H1 (cell line): Measurements from ENCODE around the gene PODN. TPM values are rescaled to one million over a fixed set of nuclear protein-coding genes. Genes with fewer than 3 reads are reported as not detected.

Experiments
- polyA plus RNA-seq, 7 experiments: library from polyadenylated mRNA; depleted of rRNA in 3 of 7; stranded (reverse) in 5 of 7; unstranded in 2 of 7; fragments of >200 nt in 5 of 7; fragments of 200-250 nt in 2 of 7; gene quantifications; 1 replicate in 5 of 7; 2 replicates in 1 of 7; 4 replicates in 1 of 7; pipeline versions ENCODE4 v1.2.1 to v1.2.3, GENCODE V29; 2011 to 2013; ENCODE audit warnings: missing spikeins in 2 of 7, mixed read lengths in 2 of 7
- total RNA-seq: library from RNA; stranded (reverse); fragmentation: NEBNext Ultra II Directional; extraction: Animal tissue kit (Norgen Biotek cat#: 25700); gene quantifications from 2 replicates; pipeline ENCODE4 v1.2.1, GENCODE V29; 2021
- TF ChIP-seq, protein P1 (sequence below): fragments of 300-600 bp; sonication (generic); IDR thresholded peaks from 2 replicates; pipeline ENCODE4 v1.7.1; 2012; ENCODE audit warnings: low read length, moderate library complexity, mild to moderate bottlenecking, inconsistent platforms; ENCODE audit not compliant: insufficient replicate concordance

The PODN gene
- total and polyA plus RNA-seq, 2 of the 8 experiments (the other 6 are each of a cell fraction or from before 2014, with no cell fraction given): 0.11 to 0.17 TPM

DNA sequence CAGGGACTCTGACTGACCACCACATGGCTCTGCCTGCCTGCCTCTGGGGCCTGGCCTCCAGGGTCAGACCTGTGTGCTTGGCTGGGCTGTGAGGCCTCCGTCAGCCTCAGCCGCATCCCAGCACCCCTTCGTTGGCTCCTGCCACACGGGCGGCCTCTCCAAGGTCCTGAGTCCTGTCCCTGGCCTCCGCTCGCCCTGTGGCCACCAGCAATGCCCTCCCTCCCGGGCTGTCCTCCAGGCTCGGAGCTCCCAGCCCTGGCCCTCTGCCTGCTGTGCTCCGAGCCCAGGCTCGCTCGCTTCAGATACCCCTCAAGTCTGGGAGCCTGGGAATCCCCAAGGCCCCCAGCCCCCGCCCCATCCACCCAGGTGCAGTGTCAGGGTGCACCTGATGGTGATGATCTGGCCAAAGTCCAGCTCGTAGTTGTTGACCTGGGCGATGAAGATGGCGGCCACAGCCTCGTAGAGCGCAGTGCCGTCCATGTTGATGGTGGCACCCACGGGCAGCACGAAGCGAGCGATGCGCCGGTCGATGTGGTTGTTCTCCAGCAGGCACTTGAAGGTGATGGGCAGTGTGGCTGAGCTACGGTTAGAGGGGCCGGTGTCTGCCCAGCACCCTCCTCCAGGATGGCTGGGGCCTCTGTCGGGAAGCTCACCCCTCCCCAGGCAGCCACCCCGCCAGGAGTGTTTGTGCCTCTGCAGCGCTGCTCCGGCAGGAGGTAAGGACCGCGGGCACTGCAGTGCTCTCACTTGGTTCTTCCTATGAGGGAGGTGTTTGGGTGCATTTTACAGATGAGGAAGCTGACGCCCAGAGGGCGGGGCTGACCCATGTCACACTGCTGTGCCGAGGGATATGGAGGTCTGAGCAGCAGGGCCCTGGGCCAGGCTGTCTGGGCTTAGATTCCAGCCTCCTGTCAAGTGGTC, 28.5 kb downstream of the PODN start (continued):
- TF ChIP-seq, protein P1, sequence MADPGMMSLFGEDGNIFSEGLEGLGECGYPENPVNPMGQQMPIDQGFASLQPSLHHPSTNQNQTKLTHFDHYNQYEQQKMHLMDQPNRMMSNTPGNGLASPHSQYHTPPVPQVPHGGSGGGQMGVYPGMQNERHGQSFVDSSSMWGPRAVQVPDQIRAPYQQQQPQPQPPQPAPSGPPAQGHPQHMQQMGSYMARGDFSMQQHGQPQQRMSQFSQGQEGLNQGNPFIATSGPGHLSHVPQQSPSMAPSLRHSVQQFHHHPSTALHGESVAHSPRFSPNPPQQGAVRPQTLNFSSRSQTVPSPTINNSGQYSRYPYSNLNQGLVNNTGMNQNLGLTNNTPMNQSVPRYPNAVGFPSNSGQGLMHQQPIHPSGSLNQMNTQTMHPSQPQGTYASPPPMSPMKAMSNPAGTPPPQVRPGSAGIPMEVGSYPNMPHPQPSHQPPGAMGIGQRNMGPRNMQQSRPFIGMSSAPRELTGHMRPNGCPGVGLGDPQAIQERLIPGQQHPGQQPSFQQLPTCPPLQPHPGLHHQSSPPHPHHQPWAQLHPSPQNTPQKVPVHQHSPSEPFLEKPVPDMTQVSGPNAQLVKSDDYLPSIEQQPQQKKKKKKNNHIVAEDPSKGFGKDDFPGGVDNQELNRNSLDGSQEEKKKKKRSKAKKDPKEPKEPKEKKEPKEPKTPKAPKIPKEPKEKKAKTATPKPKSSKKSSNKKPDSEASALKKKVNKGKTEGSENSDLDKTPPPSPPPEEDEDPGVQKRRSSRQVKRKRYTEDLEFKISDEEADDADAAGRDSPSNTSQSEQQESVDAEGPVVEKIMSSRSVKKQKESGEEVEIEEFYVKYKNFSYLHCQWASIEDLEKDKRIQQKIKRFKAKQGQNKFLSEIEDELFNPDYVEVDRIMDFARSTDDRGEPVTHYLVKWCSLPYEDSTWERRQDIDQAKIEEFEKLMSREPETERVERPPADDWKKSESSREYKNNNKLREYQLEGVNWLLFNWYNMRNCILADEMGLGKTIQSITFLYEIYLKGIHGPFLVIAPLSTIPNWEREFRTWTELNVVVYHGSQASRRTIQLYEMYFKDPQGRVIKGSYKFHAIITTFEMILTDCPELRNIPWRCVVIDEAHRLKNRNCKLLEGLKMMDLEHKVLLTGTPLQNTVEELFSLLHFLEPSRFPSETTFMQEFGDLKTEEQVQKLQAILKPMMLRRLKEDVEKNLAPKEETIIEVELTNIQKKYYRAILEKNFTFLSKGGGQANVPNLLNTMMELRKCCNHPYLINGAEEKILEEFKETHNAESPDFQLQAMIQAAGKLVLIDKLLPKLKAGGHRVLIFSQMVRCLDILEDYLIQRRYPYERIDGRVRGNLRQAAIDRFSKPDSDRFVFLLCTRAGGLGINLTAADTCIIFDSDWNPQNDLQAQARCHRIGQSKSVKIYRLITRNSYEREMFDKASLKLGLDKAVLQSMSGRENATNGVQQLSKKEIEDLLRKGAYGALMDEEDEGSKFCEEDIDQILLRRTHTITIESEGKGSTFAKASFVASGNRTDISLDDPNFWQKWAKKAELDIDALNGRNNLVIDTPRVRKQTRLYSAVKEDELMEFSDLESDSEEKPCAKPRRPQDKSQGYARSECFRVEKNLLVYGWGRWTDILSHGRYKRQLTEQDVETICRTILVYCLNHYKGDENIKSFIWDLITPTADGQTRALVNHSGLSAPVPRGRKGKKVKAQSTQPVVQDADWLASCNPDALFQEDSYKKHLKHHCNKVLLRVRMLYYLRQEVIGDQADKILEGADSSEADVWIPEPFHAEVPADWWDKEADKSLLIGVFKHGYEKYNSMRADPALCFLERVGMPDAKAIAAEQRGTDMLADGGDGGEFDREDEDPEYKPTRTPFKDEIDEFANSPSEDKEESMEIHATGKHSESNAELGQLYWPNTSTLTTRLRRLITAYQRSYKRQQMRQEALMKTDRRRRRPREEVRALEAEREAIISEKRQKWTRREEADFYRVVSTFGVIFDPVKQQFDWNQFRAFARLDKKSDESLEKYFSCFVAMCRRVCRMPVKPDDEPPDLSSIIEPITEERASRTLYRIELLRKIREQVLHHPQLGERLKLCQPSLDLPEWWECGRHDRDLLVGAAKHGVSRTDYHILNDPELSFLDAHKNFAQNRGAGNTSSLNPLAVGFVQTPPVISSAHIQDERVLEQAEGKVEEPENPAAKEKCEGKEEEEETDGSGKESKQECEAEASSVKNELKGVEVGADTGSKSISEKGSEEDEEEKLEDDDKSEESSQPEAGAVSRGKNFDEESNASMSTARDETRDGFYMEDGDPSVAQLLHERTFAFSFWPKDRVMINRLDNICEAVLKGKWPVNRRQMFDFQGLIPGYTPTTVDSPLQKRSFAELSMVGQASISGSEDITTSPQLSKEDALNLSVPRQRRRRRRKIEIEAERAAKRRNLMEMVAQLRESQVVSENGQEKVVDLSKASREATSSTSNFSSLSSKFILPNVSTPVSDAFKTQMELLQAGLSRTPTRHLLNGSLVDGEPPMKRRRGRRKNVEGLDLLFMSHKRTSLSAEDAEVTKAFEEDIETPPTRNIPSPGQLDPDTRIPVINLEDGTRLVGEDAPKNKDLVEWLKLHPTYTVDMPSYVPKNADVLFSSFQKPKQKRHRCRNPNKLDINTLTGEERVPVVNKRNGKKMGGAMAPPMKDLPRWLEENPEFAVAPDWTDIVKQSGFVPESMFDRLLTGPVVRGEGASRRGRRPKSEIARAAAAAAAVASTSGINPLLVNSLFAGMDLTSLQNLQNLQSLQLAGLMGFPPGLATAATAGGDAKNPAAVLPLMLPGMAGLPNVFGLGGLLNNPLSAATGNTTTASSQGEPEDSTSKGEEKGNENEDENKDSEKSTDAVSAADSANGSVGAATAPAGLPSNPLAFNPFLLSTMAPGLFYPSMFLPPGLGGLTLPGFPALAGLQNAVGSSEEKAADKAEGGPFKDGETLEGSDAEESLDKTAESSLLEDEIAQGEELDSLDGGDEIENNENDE: no peak
